Psoas muscle (tissue), 8 donors: ENCODE results near the gene RAB6D. TPM values are rescaled to one million over a fixed set of nuclear protein-coding genes. Genes with fewer than 3 reads are reported as not detected.
"Not testable (repeated sequence)": the region's sequence is repeated elsewhere in the genome, so short reads cannot be mapped to it uniquely, and the experiment has no call there.

Experiments used
- ATAC-seq, 4 donors: fragments of 200-7000 bp; cut with Tn5 transposase; one replicate each; pipeline ENCODE4 v1.9.1; 2020; ENCODE audit warnings: moderate library complexity in 3 of 4, mild to moderate bottlenecking in 2 of 4
- DNase-seq, 2 donors: peaks; one replicate each; pipeline ENCODE4 v3.0.0-alpha.2; 2020
- H3K27ac ChIP-seq: fragments of 200-600 bp; one replicate; pipeline ENCODE4 v1.8.0; 2022
- H3K27me3 ChIP-seq, 3 donors: fragments of 200-600 bp in 1 of 3; one replicate each; pipeline versions ENCODE4 v1.6.1 to v1.8.0; 2013 to 2022; ENCODE audit warnings: low read length in 2 of 3, mild to moderate bottlenecking in 2 of 3, moderate library complexity in 1 of 3; ENCODE audit not compliant: insufficient read depth in 3 of 3
- H3K36me3 ChIP-seq, 2 donors: fragments of 200-600 bp in 1 of 2; one replicate each; pipeline versions ENCODE4 v1.6.1 to v1.8.0; 2013 to 2022; ENCODE audit warnings: low read depth in 1 of 2, mild to moderate bottlenecking in 1 of 2, moderate library complexity in 1 of 2; ENCODE audit not compliant: insufficient read depth in 1 of 2
- H3K4me1 ChIP-seq: fragments of 200-600 bp; one replicate; pipeline ENCODE4 v1.8.0; 2022
- H3K4me3 ChIP-seq: fragments of 200-600 bp; one replicate; pipeline ENCODE4 v1.8.0; 2022; ENCODE audit warnings: mild to moderate bottlenecking
- H3K9me3 ChIP-seq: fragments of 200-600 bp; one replicate; pipeline ENCODE4 v1.8.0; 2022
- WGBS, 3 donors: extraction: QIAGEN DNeasy Blood & Tissue Kit; methylation state at CpG; one replicate each; pipeline versions ENCODE4 v1.1.6 to v1.1.7; 2013; 5-methylcytosine and 5-hydroxymethylcytosine counted together
- intact Hi-C, 2 donors: fragments of 100-400 bp; cut with DNase I; formaldehyde crosslinking; loops; one replicate each; pipeline versions ENCODE4 v1.11.0 to v1.14.2; 2022
- polyA plus RNA-seq, 3 donors: library from polyadenylated mRNA; stranded (reverse); fragments of 200-250 nt; gene quantifications; one replicate each; pipeline ENCODE4 v1.2.3, GENCODE V29; 2013
- total RNA-seq, 4 donors: library from RNA; stranded (reverse); fragmentation: NEBNext Ultra II Directional in 2 of 4; extraction: Animal tissue kit (Norgen Biotek cat#: 25700) in 2 of 4; gene quantifications; one replicate each; pipeline versions ENCODE4 v1.2.1 to v1.2.4, GENCODE V29; 2021 to 2023
- TF ChIP-seq, protein P1 (sequence below): fragments of 200-600 bp; IDR thresholded peaks from one replicate; pipeline ENCODE4 v1.8.0; 2022; ENCODE audit warnings: antibody characterized with exemption
- donor health status: healthy with polysubstance abuse.
- donor health status: DM: no; HTN: no; CAD: no; lungs with moderate emphysema.
- donor health status: Bipolar disorder and iron deficiency.
- donor health status: healthy.
- donor health status: DM: yes; HTN: yes; CAD: no.
- donor health status: DM: no; HTN: no; CAD: no.
- donor health status: DM: no; HTN: no; CAD: no.
- donor health status: DM: yes; HTN: yes; CAD: no.

RAB6D gene
- total and polyA plus RNA-seq, 7 donors: 0.01 to 0.07 (median 0.04) TPM; not detected in 4

DNA sequence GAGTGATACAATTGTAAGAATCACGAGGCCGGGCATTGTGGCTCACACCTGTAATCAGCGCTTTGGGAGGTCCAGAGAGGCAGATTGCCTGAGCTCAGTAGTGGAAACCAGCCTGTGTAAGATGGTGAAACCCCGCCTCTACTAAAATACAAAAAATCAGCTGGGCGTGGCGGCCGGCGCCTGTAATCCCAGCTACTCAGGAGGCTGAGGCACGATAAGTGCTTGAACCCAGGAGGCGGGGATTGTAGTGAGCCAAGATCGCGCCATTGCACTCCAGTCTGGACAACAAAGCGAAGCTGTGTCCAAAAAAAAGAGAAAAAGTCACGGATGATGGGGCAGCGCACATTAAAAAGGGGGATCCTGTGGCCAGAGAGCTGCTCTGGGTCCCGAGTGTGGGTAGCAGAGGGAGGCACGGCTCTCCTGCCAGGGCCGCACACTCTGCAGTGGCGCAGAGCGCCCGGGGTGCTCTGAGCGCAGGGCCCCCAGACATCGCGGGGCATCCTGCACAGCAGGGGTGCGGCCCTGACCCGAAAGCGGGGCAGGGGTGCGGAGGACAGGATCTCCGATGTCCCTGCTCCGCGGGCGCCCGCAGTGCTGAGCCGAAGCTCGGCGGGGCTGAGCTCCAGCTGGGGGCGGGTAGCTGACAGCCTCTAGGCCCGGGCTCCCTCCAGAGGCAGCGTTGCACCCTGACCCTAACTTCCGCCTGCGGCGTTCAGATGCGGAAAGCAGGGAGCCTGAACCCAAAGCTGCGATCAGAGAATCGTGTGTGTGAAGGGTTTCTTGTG lies 30.4 kb upstream of the RAB6D start:
- H3K27ac ChIP-seq: no peak overlapping the region
- H3K36me3 ChIP-seq: no peaks in the 10 kb centered on the region
- TF ChIP-seq, protein P1, sequence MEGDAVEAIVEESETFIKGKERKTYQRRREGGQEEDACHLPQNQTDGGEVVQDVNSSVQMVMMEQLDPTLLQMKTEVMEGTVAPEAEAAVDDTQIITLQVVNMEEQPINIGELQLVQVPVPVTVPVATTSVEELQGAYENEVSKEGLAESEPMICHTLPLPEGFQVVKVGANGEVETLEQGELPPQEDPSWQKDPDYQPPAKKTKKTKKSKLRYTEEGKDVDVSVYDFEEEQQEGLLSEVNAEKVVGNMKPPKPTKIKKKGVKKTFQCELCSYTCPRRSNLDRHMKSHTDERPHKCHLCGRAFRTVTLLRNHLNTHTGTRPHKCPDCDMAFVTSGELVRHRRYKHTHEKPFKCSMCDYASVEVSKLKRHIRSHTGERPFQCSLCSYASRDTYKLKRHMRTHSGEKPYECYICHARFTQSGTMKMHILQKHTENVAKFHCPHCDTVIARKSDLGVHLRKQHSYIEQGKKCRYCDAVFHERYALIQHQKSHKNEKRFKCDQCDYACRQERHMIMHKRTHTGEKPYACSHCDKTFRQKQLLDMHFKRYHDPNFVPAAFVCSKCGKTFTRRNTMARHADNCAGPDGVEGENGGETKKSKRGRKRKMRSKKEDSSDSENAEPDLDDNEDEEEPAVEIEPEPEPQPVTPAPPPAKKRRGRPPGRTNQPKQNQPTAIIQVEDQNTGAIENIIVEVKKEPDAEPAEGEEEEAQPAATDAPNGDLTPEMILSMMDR: no peak
- no peaks in the 10 kb centered on the region for H3K9me3 ChIP-seq
- WGBS, 3 donors: 16 to 22% (median 22%) methylated on average over 35 to 45 of the region's 45 CpGs
- peaks cover 0 to 19% (median 0%) of the 10 kb centered on the region in 3 donors for H3K27me3 ChIP-seq
- ATAC-seq (peak in 1 of 4 donors; percentile 32), DNase-seq (peak in 1 of 2 donors; percentile 54)
- intact Hi-C loops: no loop called here
- peak overlapping the region; percentile 36 for H3K4me3 ChIP-seq
- H3K4me1 ChIP-seq: no peaks in the 10 kb centered on the region

GRCh38 chr2:131391953-131392352 lies 28.0 kb upstream of the RAB6D start:
- intact Hi-C loops, ATAC-seq, H3K36me3 ChIP-seq, H3K4me3 ChIP-seq, H3K27ac ChIP-seq, H3K4me1 ChIP-seq, DNase-seq, H3K9me3 ChIP-seq: not testable (repeated sequence)
- H3K27me3 ChIP-seq: peaks cover 0 to 12% (median 0%) of the 10 kb centered on the region in 3 donors
- 59 to 71% (median 65%) methylated on average over 8 of the region's 9 CpGs for WGBS, 3 donors

DNA sequence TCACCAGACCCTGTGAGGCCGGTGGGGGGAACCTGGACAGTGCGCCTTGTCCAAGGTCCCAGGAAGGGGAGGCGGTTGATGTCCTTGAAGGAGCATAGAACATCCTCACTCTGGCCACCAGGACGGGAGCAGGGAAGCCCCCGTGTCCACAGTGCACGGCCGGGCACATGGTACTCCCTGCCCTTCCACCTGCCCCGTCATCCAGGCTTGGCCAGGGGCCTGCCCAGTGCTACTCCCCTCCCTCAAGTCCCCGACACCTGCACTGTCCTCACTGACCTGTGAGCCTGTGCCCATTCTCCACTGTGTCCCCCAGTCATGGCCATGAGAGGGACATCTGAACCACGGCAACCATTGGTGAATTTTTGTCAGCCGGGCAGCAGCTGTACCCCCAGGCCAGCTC lies 27.5 kb upstream of the RAB6D start:
- not testable (repeated sequence) for H3K4me3 ChIP-seq, ATAC-seq

DNA sequence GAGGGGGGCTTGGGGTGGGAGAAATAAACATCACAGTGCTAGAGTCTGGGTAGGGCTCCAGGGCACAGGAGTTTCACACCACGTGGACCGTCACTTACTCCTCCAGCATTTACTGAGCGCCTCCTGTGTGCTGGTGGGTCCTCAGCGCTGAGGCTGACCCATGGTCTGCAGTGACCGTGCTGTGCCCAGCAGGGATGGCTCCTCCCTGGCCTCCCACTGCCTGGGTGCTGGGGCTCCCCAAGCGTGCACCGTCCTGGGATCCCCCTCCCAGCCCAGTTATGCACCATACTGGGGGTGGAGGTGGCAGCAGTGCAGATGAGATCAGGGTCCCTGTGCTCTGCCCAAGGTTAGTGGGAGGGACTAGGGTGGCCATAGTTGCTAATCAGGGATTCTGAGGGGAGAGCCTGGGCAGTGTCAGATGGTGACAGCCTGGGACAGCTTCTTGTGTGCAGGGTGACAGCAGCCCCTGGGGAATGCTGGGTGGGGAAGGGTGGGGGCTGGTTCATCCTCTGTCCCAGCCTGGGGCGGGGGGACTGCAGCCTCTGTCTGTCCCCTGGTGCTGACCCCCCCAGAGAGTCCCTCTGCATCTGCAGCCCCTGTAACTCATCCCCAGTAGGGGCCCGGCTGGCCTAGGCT lies 26.6 kb upstream of the RAB6D start:
- H3K27me3 ChIP-seq: peaks cover 0 to 12% (median 0%) of the 10 kb centered on the region in 3 donors
- H3K4me3 ChIP-seq, ATAC-seq, intact Hi-C loops, H3K4me1 ChIP-seq, H3K9me3 ChIP-seq, DNase-seq, H3K36me3 ChIP-seq, H3K27ac ChIP-seq: not testable (repeated sequence)
- WGBS, 3 donors: 82 to 87% (median 86%) methylated on average over 7 to 9 of the region's 9 CpGs

More for the DNA sequence above, 27.5 kb upstream of the RAB6D start:
- H3K4me1 ChIP-seq, DNase-seq, intact Hi-C loops, H3K36me3 ChIP-seq, H3K9me3 ChIP-seq, H3K27ac ChIP-seq: not testable (repeated sequence)
- peaks cover 0 to 12% (median 0%) of the 10 kb centered on the region in 3 donors for H3K27me3 ChIP-seq
- WGBS, 3 donors: 85 to 91% (median 91%) methylated on average over 4 to 11 of the region's 11 CpGs

DNA sequence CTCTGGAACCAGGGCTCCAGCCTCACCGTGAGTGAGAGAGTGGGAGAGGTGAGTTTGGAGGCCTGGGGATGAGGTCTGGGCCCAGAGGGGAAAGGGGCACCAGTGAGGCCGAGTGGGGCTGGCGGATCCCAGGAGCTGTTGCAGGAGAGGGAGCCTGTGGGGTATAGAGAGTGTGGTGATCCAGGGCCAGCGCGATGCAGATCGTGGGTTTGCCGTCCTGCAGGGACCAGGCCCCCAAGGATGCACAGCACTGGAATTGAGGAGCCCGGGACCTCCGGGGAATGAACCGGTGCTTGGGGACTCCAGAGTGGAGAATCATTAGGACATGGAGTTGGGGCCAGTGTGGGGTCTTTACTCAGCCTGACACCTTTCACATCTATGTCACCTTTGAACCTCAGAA lies 25.7 kb upstream of the RAB6D start:
- no peak overlapping the region for H3K4me3 ChIP-seq
- no peaks in the 10 kb centered on the region for H3K36me3 ChIP-seq
- no peaks in the 10 kb centered on the region for H3K4me1 ChIP-seq
- H3K27me3 ChIP-seq: peaks cover 0 to 6% (median 0%) of the 10 kb centered on the region in 3 donors
- H3K9me3 ChIP-seq: no peaks in the 10 kb centered on the region
- WGBS, 3 donors: 88 to 91% (median 90%) methylated on average over 10 of the region's 10 CpGs
- ATAC-seq (no peak), DNase-seq (no peak)
- H3K27ac ChIP-seq: no peak overlapping the region
- TF ChIP-seq, protein P1: no peak
- intact Hi-C loops: no loop called here

- intact Hi-C loops: not testable (repeated sequence)
These were observed 24.9 kb upstream of the RAB6D start for GRCh38 chr2:131388834-131389233.

DNA sequence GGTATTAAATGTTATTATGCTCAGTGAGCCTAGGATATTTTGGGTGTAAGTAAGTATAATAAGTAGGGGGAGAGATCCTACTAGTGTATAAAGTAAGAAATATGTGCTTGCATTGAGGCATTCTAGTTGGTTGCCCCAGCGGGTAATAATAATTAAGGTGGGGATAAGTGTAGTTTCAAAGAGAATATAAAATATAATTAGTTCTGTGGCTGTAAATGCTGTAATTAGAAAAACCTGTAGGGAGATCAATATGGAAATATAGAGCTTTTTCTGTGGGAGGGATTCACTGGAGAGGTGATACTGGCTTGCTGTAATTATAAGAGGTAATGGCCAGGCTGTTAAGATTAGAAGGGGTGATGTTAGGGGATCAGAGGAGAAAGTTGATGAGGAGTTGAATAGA lies 9.1 kb upstream of the RAB6D start:
- H3K27me3 ChIP-seq, H3K36me3 ChIP-seq, intact Hi-C loops, DNase-seq, H3K9me3 ChIP-seq, H3K4me1 ChIP-seq, H3K4me3 ChIP-seq, ATAC-seq, H3K27ac ChIP-seq: not testable (repeated sequence)
- WGBS, 3 donors: 86 to 98% (median 92%) methylated on average over 1 of the region's 1 CpG

More at GRCh38 chr2:131388834-131389233, 24.9 kb upstream of the RAB6D start:
- not testable (repeated sequence) for H3K36me3 ChIP-seq, H3K9me3 ChIP-seq, H3K4me3 ChIP-seq, ATAC-seq, DNase-seq, H3K27ac ChIP-seq, H3K27me3 ChIP-seq, H3K4me1 ChIP-seq
- 64 to 82% (median 67%) methylated on average over 4 to 6 of the region's 6 CpGs for WGBS, 3 donors
